H9 (cell line): ENCODE results near the gene TCP10L. TPM values are rescaled to one million over a fixed set of nuclear protein-coding genes. Genes with fewer than 3 reads are reported as not detected.

ENCODE experiments used
- DNase-seq: peaks from one replicate; pipeline ENCODE4 v3.0.0-alpha.2; 2017
- H2AFZ ChIP-seq: one replicate; pipeline ENCODE4 v1.6.1; 2013; ENCODE audit warnings: mild to moderate bottlenecking, low read length, control low read depth, moderate library complexity
- H2AK5ac ChIP-seq: 2 replicates; pipeline ENCODE4 v1.6.1; 2013; ENCODE audit warnings: low read length, control low read depth, mixed read lengths; ENCODE audit not compliant: insufficient read length
- H2BK120ac ChIP-seq: one replicate; pipeline ENCODE4 v1.6.1; 2013; ENCODE audit warnings: low read depth, mild to moderate bottlenecking, low read length, control low read depth, inconsistent platforms; ENCODE audit not compliant: poor library complexity, severe bottlenecking
- H2BK12ac ChIP-seq: 2 replicates; pipeline ENCODE4 v1.6.1; 2013; ENCODE audit warnings: low read length, control low read depth, mixed read lengths, low read depth; ENCODE audit not compliant: insufficient read length
- H2BK15ac ChIP-seq: 2 replicates; pipeline ENCODE4 v1.6.1; 2013; ENCODE audit warnings: low read depth, low read length, control low read depth
- H2BK20ac ChIP-seq: one replicate; pipeline ENCODE4 v1.6.1; 2013; ENCODE audit warnings: low read depth, mild to moderate bottlenecking, low read length, control low read depth, inconsistent platforms; ENCODE audit not compliant: poor library complexity, severe bottlenecking
- H2BK5ac ChIP-seq: 2 replicates; pipeline ENCODE4 v1.6.1; 2013; ENCODE audit warnings: low read length, control low read depth, mixed read lengths; ENCODE audit not compliant: insufficient read length
- H3K14ac ChIP-seq: 2 replicates; pipeline ENCODE4 v1.6.1; 2013; ENCODE audit warnings: low read length, control low read depth; ENCODE audit not compliant: insufficient read depth
- H3K18ac ChIP-seq: 2 replicates; pipeline ENCODE4 v1.6.1; 2013; ENCODE audit warnings: low read depth, mild to moderate bottlenecking, mixed read lengths, low read length, control low read depth; ENCODE audit not compliant: insufficient read length
- H3K23ac ChIP-seq: 2 replicates; pipeline ENCODE4 v1.6.1; 2013; ENCODE audit warnings: low read length, control low read depth, mixed read lengths, low read depth; ENCODE audit not compliant: insufficient read length
- H3K23me2 ChIP-seq: 2 replicates; pipeline ENCODE4 v1.6.1; 2013; ENCODE audit warnings: low read depth, mild to moderate bottlenecking, mixed read lengths, low read length, control low read depth; ENCODE audit not compliant: insufficient read length, poor library complexity, severe bottlenecking
- H3K27ac ChIP-seq: 2 replicates; pipeline ENCODE4 v1.5.1; 2013; ENCODE audit warnings: low read length, control low read depth, mixed read lengths, low read depth; ENCODE audit not compliant: insufficient read length
- H3K27me3 ChIP-seq: 2 replicates; pipeline ENCODE4 v1.6.1; 2013; ENCODE audit warnings: low read length, control low read depth, inconsistent platforms; ENCODE audit not compliant: insufficient read depth
- H3K4ac ChIP-seq: 2 replicates; pipeline ENCODE4 v1.6.1; 2013; ENCODE audit warnings: low read depth, mild to moderate bottlenecking, control low read depth, inconsistent platforms, low read length, moderate library complexity
- H3K4me1 ChIP-seq: 2 replicates; pipeline ENCODE4 v1.6.1; 2013; ENCODE audit warnings: low read length, control low read depth, inconsistent platforms; ENCODE audit not compliant: insufficient read depth
- H3K4me2 ChIP-seq: 2 replicates; pipeline ENCODE4 v1.6.1; 2013; ENCODE audit warnings: low read length, control low read depth, mixed read lengths; ENCODE audit not compliant: insufficient read length, insufficient read depth
- H3K56ac ChIP-seq: 2 replicates; pipeline ENCODE4 v1.6.1; 2013; ENCODE audit warnings: low read depth, mild to moderate bottlenecking, mixed read lengths, low read length, control low read depth; ENCODE audit not compliant: insufficient read length
- H3K79me1 ChIP-seq: 2 replicates; pipeline ENCODE4 v1.6.1; 2013; ENCODE audit warnings: low read depth, mild to moderate bottlenecking, moderate library complexity, low read length, control low read depth, inconsistent platforms; ENCODE audit not compliant: insufficient read depth, poor library complexity, severe bottlenecking
- H3K79me2 ChIP-seq: 2 replicates; pipeline ENCODE4 v1.6.1; 2013; ENCODE audit warnings: low read length, control low read depth, inconsistent platforms; ENCODE audit not compliant: insufficient read depth
- H3K9ac ChIP-seq: 2 replicates; pipeline ENCODE4 v1.6.1; 2013; ENCODE audit warnings: low read length, control low read depth, mixed read lengths; ENCODE audit not compliant: insufficient read length; ENCODE audit errors: extremely low read depth
- H3K9me3 ChIP-seq: one replicate; pipeline ENCODE4 v1.6.1; 2013; ENCODE audit warnings: low read depth, low read length, inconsistent platforms; ENCODE audit not compliant: control insufficient read depth
- H3T11ph ChIP-seq: one replicate; pipeline ENCODE4 v1.6.1; 2013; ENCODE audit warnings: mild to moderate bottlenecking, low read length, control low read depth, inconsistent platforms
- H4K20me1 ChIP-seq: one replicate; pipeline ENCODE4 v1.6.1; 2013; ENCODE audit not compliant: control insufficient read depth, insufficient read length, insufficient read depth
- H4K5ac ChIP-seq: 2 replicates; pipeline ENCODE4 v1.6.1; 2013; ENCODE audit warnings: low read depth, mild to moderate bottlenecking, mixed read lengths, low read length, control low read depth; ENCODE audit not compliant: insufficient read length
- H4K8ac ChIP-seq: replicated peaks from 2 replicates; pipeline ENCODE4 v1.6.1; 2013; ENCODE audit warnings: low read length, control low read depth, mixed read lengths, low read depth; ENCODE audit not compliant: insufficient read length
- H4K91ac ChIP-seq: 2 replicates; pipeline ENCODE4 v1.6.1; 2013; ENCODE audit warnings: low read depth, mild to moderate bottlenecking, moderate library complexity, mixed read lengths, low read length, control low read depth; ENCODE audit not compliant: insufficient read length
- H3K27ac Mint-ChIP-seq, 3 experiments: 2 replicates in 2 of 3; 3 replicates in 1 of 3; pipeline ENCODE4 v1.8.0; 2020 to 2021; ENCODE audit warnings: mixed read lengths in 3 of 3, mild to moderate bottlenecking in 1 of 3, moderate library complexity in 1 of 3
- H3K27me3 Mint-ChIP-seq: 2 replicates; pipeline ENCODE4 v1.8.0; 2021; ENCODE audit warnings: low read depth, mild to moderate bottlenecking, moderate library complexity, mixed read lengths
- H3K36me3 Mint-ChIP-seq, 3 experiments: 2 replicates in 2 of 3; 3 replicates in 1 of 3; pipeline ENCODE4 v1.8.0; 2020 to 2021; ENCODE audit warnings: low read depth in 3 of 3, mixed read lengths in 3 of 3; ENCODE audit not compliant: insufficient read depth in 1 of 3
- H3K4me1 Mint-ChIP-seq, 2 experiments: 2 replicates each; pipeline ENCODE4 v1.8.0; 2020; ENCODE audit warnings: mixed read lengths in 2 of 2
- H3K4me3 Mint-ChIP-seq, 2 experiments: 2 replicates in 1 of 2; 3 replicates in 1 of 2; pipeline ENCODE4 v1.8.0; 2020 to 2021; ENCODE audit warnings: mild to moderate bottlenecking in 2 of 2, mixed read lengths in 2 of 2, moderate library complexity in 1 of 2
- H3K9me3 Mint-ChIP-seq, 2 experiments: 2 replicates in 1 of 2; 3 replicates in 1 of 2; pipeline ENCODE4 v1.8.0; 2020; ENCODE audit warnings: mild to moderate bottlenecking in 2 of 2, mixed read lengths in 2 of 2, moderate library complexity in 1 of 2
- WGBS: extraction: QIAGEN DNeasy Blood & Tissue Kit; methylation state at CpG from one replicate; pipeline ENCODE4 v1.1.7; 2013; ENCODE audit warnings: missing lambda C conversion rate, low lambda C conversion rate, mixed read lengths; ENCODE audit not compliant: insufficient read length; ENCODE audit errors: extremely low coverage; 5-methylcytosine and 5-hydroxymethylcytosine counted together
- total RNA-seq: library from RNA; stranded (reverse); gene quantifications from 2 replicates; pipeline ENCODE4 v1.2.1, GENCODE V29; 2021
- TF ChIP-seq, protein P1 (sequence below): fragments of 200-600 bp; sonication (generic); conservative IDR thresholded peaks from 3 replicates; pipeline ENCODE4 v1.8.0; 2021; ENCODE audit warnings: antibody characterized with exemption, mild to moderate bottlenecking

TCP10L gene
- total RNA-seq, 1 experiment from 2014 or later: 5.1 TPM

DNA sequence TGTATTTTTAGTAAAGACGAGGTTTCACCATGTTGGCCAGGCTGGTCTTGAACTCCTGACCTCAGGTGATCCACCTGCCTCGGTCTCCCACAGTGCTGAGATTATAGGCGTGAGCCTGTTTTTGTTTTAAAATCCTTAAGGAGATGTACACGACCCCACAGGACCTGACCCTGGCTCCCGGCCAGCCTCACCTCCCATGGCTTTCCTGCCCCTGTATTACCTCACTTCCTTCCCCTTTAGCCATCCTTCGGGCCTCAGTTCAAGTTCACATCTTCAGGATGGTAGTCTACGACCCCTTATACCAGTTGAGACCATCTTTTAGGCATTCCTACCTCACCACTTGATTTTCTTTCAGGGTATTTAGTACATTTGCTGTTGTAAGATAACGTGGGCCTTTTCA is 36.3 kb downstream of the TCP10L start:
- H3K4me3 Mint-ChIP-seq: no peak overlapping the region
- Histone ChIP-seq H3K27me3 (no peaks in the 10 kb centered on the region), H3K4me2 (no peak overlapping the region), H4K8ac (no peak overlapping the region), H4K5ac (no peak overlapping the region), H2BK5ac (no peak overlapping the region), H3K14ac (no peak overlapping the region), H3K4ac (no peak overlapping the region), H3T11ph (no peak overlapping the region), H4K20me1 (no peaks in the 10 kb centered on the region), H2BK12ac (no peak overlapping the region), H3K9ac (no peak overlapping the region), H3K79me2 (no peaks in the 10 kb centered on the region), H2AK5ac (no peak overlapping the region), H3K56ac (no peak overlapping the region), H3K27ac (no peak overlapping the region), H2BK20ac (no peak overlapping the region), H3K4me1 (no peaks in the 10 kb centered on the region), H3K23me2 (no peaks in the 10 kb centered on the region), H4K91ac (no peak overlapping the region), H3K18ac (no peak overlapping the region), H2AFZ (no peak overlapping the region), H2BK15ac (no peak overlapping the region), H3K23ac (no peak overlapping the region), H2BK120ac (no peak overlapping the region), H3K79me1 (no peaks in the 10 kb centered on the region), H3K9me3 (no peaks in the 10 kb centered on the region)
- peaks cover 0 to 2% (median 0%) of the 10 kb centered on the region in 3 experiments; a peak in 1 of 7 replicates for H3K36me3 Mint-ChIP-seq
- H3K27me3 Mint-ChIP-seq: no peaks in the 10 kb centered on the region
- H3K9me3 Mint-ChIP-seq: no peaks in the 10 kb centered on the region
- WGBS: no CpG with 5 or more reads among the region's 8 CpGs
- TF ChIP-seq, protein P1, sequence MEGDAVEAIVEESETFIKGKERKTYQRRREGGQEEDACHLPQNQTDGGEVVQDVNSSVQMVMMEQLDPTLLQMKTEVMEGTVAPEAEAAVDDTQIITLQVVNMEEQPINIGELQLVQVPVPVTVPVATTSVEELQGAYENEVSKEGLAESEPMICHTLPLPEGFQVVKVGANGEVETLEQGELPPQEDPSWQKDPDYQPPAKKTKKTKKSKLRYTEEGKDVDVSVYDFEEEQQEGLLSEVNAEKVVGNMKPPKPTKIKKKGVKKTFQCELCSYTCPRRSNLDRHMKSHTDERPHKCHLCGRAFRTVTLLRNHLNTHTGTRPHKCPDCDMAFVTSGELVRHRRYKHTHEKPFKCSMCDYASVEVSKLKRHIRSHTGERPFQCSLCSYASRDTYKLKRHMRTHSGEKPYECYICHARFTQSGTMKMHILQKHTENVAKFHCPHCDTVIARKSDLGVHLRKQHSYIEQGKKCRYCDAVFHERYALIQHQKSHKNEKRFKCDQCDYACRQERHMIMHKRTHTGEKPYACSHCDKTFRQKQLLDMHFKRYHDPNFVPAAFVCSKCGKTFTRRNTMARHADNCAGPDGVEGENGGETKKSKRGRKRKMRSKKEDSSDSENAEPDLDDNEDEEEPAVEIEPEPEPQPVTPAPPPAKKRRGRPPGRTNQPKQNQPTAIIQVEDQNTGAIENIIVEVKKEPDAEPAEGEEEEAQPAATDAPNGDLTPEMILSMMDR: no peak
- no peak overlapping the region for H3K27ac Mint-ChIP-seq
- DNase-seq: no peak
- peaks cover 16 to 18% of the 10 kb centered on the region in 2 experiments for H3K4me1 Mint-ChIP-seq
